Stromal cell of bone marrow (primary cell): ENCODE results near the gene PRPF40B.

Source experiments
- DNase-seq: peaks from one replicate; pipeline ENCODE4 v3.0.0-alpha.2; 2012; ENCODE audit warnings: low read depth

PRPF40B gene

DNA sequence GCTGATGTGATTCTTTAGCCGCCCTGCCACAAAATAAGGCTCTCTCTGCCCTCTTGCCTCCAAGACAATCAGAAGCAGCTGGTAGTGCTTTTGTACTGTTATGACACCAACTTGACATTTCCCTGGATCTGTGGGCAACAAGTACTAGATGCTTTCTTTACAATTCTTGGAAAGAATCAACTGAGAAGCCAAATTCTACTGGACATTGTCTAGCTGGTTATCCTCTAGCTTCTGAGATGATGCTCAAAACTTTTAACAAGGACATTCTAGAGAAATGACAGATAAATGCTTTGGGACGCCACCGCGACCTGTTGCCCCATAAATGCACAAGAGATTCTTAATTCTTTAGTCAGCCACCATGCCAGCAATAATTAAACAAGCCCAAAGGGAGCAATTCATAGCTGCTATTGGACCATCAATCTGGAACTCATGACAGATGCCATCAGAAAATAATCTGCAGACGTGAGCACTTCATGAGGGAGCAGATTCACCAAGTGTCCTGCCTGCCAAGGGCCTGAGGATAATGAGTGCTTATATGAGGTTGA lies 61.0 kb downstream of the PRPF40B start:
- DNase-seq: no peak

- DNase-seq: no peak
Observed at GRCh38 chr12:49687941-49688340, 64.6 kb downstream of the PRPF40B start.

DNA sequence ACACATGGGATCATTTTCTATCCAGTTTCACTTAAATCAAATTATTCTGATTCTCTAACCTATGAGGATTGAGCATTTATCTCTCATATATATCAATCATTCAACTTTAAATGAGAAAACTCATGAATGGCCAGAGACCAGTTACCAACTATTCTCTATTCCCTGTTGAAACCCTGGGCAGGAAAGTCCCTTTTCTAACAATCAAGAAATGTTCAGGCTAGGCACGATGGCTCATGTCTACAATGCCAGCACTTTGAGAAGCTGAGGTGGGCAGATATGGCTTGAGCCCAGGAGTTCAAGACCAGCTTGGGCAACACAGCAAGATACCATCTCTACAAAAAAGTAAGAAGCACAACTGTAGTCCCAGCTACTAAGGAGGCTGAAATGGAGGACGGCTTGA lies 65.9 kb downstream of the PRPF40B start:
- DNase-seq: no peak

GRCh38 chr12:49689785-49690184 lies 66.4 kb downstream of the PRPF40B start:
- no peak for DNase-seq

- DNase-seq: no peak
Observed at GRCh38 chr12:49692851-49693250, 69.5 kb downstream of the PRPF40B start.

GRCh38 chr12:49693931-49694444 lies 70.6 kb downstream of the PRPF40B start:
- DNase-seq: no peak
